ENCODE data around the gene CAMKK2.
"Not testable (repeated sequence)": the region's sequence is repeated elsewhere in the genome, so short reads cannot be mapped to it uniquely, and the experiment has no call there.

CAMKK2 gene

DNA sequence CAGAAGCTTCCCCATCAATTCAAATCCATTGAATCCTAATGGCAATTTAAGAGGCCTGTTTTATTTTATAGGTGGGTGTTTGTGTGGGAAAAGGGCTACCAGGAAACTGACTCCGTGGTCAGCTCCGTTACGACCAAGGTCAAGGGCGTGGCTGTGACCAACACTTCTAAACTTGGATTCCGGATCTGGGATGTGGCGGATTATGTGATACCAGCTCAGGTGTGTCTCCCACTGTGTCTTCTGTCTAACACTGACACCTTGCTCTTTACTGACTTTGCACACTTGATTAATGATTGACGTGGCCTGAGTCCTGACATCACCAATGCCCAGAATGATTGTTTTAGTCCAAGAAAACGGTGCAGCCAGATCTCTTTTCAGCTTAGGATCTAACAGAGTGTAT, 79.4 kb downstream of the CAMKK2 start:
- H3K4me1 Mint-ChIP-seq = peaks cover 29% of the 10 kb centered on the region
- H3K9me3 Mint-ChIP-seq = no peaks in the 10 kb centered on the region
- H3K36me3 Mint-ChIP-seq = peaks cover 84% of the 10 kb centered on the region
- DNase-seq (ENCODE audit: low spot score in 2 of 2) (no peak), ATAC-seq (no peak)
- no peak overlapping the region for H3K27ac Mint-ChIP-seq
- H3K4me3 Mint-ChIP-seq = no peak overlapping the region

DNA sequence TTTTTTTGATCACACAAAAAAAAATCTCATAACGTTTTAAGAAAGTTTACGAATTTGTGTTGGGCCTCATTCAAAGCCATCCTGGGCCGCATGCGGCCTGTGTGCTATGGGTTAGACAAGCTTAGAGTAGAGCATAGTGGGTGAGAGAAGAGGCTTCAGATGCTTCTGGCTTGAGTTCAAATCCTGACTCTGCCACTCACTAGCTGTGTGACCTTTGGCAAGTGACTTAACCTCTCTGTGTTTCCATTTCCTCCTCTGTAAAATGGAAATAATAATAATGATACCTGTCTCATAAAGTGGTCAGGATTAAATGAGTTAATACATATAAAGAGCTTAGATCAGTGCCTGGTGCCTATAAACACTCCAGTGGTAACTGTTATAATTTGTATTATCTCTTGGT, 80.4 kb downstream of the CAMKK2 start:
- peaks cover 29% of the 10 kb centered on the region for H3K4me1 Mint-ChIP-seq
- peak overlapping the region; percentile 89 for H3K27ac Mint-ChIP-seq

DNA sequence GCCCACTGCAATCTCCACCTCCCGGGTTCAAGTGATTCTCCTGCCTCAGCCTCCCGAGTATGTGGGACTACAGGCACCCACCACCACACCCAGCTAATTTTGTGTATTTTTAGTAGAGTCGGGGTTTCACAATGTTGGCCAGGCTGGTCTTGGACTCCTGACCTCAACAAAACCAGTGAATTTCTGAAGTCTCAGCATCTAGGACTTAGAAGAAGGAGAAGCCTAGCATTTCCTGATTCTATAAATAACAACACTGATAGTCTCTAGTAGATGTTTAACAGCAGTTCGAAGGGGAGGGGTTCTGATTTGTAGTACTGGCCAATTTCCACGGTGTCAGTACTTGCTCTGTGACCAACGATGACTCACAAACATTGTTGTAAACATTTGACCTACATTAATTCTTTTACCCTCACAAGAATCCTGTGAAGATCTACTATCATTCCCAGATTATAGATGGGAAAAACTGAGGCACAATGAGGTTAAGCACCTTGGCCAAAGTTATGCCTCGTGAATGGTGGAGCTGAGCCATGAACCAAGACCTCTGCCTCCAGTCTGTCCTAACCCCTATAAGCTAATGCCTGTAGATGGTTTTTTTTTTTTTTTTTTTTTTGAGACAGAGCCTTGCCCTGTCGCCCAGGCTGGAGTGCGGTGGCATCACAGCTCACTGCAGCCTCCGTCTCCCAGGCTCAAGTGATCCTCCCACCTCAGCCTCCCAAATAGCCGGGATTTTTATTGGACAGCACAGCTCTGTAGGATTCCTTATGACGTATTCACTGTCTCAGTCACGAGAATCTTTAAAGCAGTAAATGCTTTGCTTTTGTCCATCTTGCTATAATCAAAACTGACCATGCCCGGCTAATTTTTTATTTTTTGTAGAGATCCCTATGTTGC, 81.4 kb downstream of the CAMKK2 start:
- H3K4me3 Mint-ChIP-seq = peak overlapping the region; percentile 45
- peaks cover 35% of the 10 kb centered on the region for H3K4me1 Mint-ChIP-seq
- DNase-seq (ENCODE audit: low spot score in 2 of 2) = no peak
- peak overlapping the region; percentile 89 for H3K27ac Mint-ChIP-seq
- ATAC-seq = peak; percentile 64
- no peaks in the 10 kb centered on the region for H3K9me3 Mint-ChIP-seq
- H3K36me3 Mint-ChIP-seq = peaks cover 82% of the 10 kb centered on the region

More for the DNA sequence above, 80.4 kb downstream of the CAMKK2 start:
- DNase-seq (ENCODE audit: low spot score in 2 of 2) (no peak), ATAC-seq (no peak)
- peak overlapping the region; percentile 45 for H3K4me3 Mint-ChIP-seq
- H3K36me3 Mint-ChIP-seq = peaks cover 85% of the 10 kb centered on the region
- H3K9me3 Mint-ChIP-seq = no peaks in the 10 kb centered on the region

DNA sequence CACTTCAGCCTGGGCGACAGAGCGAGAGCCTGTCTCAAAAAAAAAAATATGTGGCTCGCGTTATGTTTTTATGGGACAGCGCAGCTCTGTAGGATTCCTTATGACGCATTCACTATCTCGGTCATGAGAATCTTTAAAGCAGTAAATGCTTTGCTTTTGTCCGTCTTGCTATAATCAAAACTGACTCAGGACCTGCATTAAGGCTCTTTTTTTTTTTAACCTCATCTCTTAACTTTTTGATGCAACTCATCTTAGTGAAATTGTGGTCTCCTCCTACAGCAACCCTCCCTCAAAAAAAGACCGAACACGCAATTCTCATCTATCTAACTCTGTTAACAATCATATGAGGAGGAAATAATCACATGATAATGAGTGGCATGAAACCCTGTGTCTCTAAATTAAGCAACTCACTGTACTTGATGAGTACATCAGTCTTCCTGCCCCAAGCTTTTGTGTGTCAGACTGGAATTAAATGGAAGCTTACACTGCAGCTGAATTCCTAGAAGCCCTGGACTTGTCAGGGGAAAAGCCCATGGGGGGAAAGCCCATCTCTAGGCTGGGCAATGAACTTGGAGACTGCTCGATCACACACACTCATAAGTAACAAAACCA, 82.2 kb downstream of the CAMKK2 start:
- DNase-seq (ENCODE audit: low spot score in 2 of 2) (peak; percentile 21 to 83), ATAC-seq (peak; percentile 76)
- Mint-ChIP-seq H3K4me1 (peaks cover 40% of the 10 kb centered on the region), H3K27ac (peak overlapping the region; percentile 89), H3K4me3 (peak overlapping the region; percentile 45), H3K9me3 (no peaks in the 10 kb centered on the region), H3K36me3 (peaks cover 76% of the 10 kb centered on the region)

DNA sequence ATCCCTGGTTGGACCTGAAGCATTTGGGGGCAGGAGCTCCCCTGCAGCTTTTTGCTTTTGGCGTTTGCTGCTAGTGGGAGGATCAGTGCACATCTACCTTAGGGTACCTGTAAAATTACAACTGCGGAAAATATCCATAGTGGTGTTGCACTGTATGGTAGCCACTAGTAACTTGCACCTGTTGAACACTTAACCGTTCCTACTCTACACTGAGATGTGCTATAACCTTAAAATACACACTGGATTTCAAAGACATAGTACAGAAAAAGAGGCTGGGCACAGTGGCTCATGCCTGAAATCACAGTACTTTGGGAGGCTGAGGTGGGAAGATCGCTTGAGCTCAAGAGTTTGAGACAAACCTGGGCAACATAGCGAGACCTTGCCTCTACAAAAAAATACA, 83.6 kb downstream of the CAMKK2 start:
- peak overlapping the region; percentile 45 for H3K4me3 Mint-ChIP-seq
- H3K27ac Mint-ChIP-seq = peak overlapping the region; percentile 89
- DNase-seq (ENCODE audit: low spot score in 2 of 2) = no peak
- no peaks in the 10 kb centered on the region for H3K9me3 Mint-ChIP-seq
- H3K4me1 Mint-ChIP-seq = peaks cover 43% of the 10 kb centered on the region
- peaks cover 62% of the 10 kb centered on the region for H3K36me3 Mint-ChIP-seq
- ATAC-seq = no peak

DNA sequence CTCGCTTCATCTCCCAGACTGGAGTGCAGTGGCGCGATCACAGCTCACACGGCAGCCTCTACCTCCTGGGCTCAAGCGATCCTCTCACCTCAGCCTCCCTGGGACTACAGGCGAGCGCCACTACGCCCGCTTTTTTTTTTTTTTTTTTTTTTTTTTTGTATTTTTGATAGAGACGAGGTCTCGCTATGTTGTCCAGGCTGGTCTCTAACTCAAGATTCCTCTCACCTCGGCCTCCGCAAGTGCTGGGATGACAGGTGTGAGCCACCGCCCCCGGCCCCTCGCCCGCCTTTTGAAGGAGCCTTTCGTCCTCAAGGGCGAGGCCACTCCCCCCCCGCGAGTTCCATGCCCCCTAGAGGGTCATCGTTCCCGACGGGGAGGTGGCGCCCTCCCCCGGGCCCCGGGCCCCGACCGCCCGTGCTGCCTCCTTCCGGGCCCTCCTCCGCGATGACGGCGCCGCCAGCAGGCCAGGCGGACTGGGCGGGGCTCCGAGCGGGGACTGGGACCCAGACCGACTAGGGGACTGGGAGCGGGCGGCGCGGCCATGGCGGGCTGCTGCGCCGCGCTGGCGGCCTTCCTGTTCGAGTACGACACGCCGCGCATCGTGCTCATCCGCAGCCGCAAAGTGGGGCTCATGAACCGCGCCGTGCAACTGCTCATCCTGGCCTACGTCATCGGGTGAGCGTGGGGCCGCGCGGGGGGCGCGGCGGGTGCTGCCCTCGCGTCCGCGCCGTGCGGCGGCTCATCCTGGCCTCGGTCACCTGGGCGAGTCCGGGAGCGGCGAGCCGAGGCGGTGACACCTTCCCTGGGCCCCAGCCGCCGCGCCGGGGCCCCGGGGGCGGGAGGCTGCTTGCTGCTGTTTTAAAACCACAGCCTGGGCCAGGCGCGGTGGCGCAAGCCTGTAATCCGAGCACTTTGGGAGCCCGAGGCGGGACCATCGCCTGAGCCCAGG, 86.6 kb downstream of the CAMKK2 start, which contains the start of gene P2RX4:
Gene P2RX4, plus strand, starts transcription at position 506 of the 949 bp plus-strand sequence. Its CDS starts 36 bp downstream, at position 542.
- Mint-ChIP-seq H3K4me3 (peak within 1 kb of the TSS; percentile 81), H3K4me1 (peaks cover 32% of the 10 kb centered on the region), H3K27ac (peak within 1 kb of the TSS; percentile 88), H3K36me3 (peaks cover 42% of the 10 kb centered on the region), H3K9me3 (no peaks in the 10 kb centered on the region)
- peak; percentile 83 for ATAC-seq
- peak; percentile 85 to 94 for DNase-seq (ENCODE audit: low spot score in 2 of 2)

DNA sequence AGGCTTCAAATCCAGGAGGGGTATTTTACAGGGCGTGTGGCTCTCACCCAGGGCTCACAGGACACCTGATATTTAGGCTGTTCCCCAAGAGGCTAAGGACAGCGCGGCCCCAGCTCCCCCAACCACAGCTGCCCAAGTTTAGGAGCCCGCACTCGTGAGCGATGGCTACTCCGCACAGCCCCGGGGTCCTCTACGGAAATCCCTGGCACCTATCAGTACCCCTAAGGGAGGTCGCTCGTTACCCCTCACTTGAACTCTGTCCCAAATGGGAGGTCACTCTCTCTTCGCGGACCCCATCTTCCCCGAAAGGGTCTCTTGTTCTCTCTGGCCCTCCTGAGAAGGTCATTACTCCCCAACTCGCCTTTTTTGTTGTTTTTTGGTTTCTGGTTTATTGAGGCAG, 87.3 kb downstream of the CAMKK2 start:
- Mint-ChIP-seq H3K9me3 (no peaks in the 10 kb centered on the region), H3K4me3 (peak overlapping the region; percentile 81), H3K27ac (peak overlapping the region; percentile 88)

DNA sequence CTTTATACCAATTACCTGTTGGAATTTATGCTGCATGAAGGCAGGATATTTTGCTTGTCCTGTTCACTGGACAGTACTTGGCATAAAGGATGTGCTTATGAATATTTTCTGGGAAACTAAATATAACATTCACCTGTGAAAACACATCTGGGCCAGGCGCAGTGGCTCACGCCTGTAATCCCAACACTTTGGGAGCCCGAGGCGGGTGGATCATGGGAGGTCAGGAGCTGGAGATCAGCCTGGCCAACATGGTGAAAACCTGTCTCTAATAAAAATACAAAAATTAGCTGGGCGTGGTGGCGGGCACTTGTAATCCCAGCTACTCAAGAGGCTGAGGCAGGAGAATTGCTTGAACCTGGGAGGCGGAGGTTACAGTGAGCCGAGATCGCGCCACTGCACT, 87.9 kb downstream of the CAMKK2 start:
- not testable (repeated sequence) for H3K9me3 Mint-ChIP-seq; ATAC-seq; DNase-seq (ENCODE audit: low spot score in 2 of 2)
- H3K27ac Mint-ChIP-seq = peak overlapping the region; percentile 65
- peaks cover 34% of the 10 kb centered on the region for H3K4me1 Mint-ChIP-seq
- H3K36me3 Mint-ChIP-seq = peaks cover 32% of the 10 kb centered on the region
- H3K4me3 Mint-ChIP-seq = peak overlapping the region; percentile 81

More for the DNA sequence above, 87.3 kb downstream of the CAMKK2 start:
- no peak for DNase-seq (ENCODE audit: low spot score in 2 of 2)
- Mint-ChIP-seq H3K4me1 (peaks cover 32% of the 10 kb centered on the region), H3K36me3 (peaks cover 38% of the 10 kb centered on the region)
- ATAC-seq = no peak

DNA sequence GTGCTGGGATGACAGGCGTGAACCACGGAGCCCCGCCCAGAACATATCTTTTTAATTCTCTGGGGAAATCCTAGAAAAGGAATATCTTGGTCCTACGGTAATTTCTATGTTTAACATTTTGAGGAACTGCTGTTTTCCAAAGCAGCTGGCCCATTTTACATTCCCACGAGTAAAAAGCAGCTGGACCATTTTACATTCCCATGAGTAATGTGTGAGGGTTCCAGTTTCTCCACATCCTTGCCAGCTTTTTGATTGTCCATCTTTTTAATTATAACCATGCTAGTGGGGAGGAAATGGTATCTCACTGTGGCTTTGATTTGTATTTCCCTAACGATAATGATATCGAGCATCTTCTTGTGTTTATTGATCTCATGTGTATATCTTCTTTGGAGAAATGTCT, 91.0 kb downstream of the CAMKK2 start:
- no peaks in the 10 kb centered on the region for H3K9me3 Mint-ChIP-seq
- no peak overlapping the region for H3K4me3 Mint-ChIP-seq
- H3K4me1 Mint-ChIP-seq = peaks cover 23% of the 10 kb centered on the region
- no peak overlapping the region for H3K27ac Mint-ChIP-seq
- H3K36me3 Mint-ChIP-seq = peaks cover under 1% of the 10 kb centered on the region
- DNase-seq (ENCODE audit: low spot score in 2 of 2) (no peak), ATAC-seq (no peak)

DNA sequence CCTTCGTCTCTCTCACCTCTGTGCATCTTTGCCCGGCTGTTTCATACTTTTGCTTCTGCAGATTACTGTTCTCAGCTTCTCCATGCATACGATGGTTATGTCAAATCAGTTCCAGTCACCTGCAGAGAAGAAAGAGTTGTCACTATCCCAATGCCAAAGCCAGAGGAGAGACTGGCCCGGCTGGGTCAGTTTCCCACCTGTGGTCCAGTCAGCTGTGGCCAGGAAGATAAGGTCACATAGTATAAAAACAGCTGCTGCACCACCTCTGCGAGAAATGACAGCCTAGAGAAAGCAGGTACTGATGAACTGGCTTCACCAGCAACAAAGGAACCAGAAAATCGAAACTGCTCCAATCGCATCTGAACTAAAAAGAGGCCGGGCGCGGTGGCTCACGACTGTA, 93.0 kb downstream of the CAMKK2 start:
- ATAC-seq (no peak), DNase-seq (ENCODE audit: low spot score in 2 of 2) (no peak)
- no peaks in the 10 kb centered on the region for H3K9me3 Mint-ChIP-seq
- no peak overlapping the region for H3K27ac Mint-ChIP-seq
- H3K4me3 Mint-ChIP-seq = no peak overlapping the region
- no peaks in the 10 kb centered on the region for H3K36me3 Mint-ChIP-seq
- peaks cover 15% of the 10 kb centered on the region for H3K4me1 Mint-ChIP-seq

DNA sequence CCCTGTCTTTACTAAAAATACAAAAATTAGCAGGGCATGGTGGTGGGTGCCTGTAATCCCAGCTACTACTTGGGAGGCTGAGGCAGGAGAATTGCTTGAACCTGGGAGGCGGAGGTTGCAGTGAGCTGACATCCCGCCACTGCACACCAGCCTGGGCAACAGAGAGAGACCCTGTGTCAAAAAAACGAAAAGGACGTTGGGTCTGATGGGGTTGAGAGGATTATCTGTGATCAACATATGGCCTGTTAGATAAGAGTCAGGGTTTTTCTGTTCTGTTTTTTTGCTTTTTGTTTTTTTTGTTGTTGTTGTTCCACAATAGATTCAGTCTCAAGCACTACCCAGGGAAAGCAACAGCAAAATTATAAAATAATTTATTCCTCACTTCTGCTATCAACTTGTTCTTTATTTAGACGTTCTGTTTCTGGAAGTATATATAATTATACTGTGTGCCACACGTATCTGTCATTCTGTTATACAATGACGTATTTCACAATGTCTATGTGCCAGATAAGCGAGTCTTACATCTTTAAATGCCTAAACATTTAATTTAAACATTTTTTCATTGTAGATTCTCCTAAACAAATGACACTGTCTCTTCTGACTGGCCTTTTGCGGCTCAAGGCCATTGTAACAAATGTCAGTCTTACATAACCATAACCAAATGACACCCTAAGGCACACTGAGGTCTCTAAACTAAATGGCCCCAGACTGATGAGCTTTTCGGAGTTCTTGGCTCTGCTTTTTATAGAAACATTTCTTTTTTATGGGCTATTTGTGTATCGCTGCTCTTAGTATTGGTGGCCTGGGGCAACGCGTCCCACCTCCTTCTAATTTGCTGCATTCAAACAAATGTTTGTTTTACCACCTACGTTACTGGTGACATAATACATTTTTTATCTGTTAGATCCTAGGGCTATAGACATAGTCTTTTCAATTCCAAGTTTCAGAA, 93.8 kb downstream of the CAMKK2 start:
- H3K27ac Mint-ChIP-seq = no peak overlapping the region
- DNase-seq (ENCODE audit: low spot score in 2 of 2) (no peak), ATAC-seq (no peak)
- H3K4me3 Mint-ChIP-seq = no peak overlapping the region
- H3K4me1 Mint-ChIP-seq = peaks cover 15% of the 10 kb centered on the region
- H3K36me3 Mint-ChIP-seq = no peaks in the 10 kb centered on the region
- no peaks in the 10 kb centered on the region for H3K9me3 Mint-ChIP-seq

DNA sequence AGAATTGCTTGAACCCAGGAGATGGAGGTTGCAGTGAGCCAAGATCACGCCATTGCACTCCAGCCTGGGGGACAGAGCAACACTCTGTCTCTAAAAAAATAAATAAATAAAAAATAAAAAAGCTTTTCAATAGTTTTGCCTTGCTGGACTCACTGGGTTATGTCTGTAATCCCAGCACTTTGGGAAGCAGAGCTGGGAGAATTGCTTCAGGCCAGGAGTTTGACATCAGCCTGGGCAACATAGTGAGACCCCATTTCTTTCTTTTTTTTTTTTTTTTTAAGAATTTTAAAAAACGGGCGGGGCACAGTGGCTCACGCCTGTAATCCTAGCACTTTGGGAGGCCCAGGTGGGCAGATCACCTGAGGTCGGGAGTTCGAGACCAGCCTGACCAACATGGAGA, 95.4 kb downstream of the CAMKK2 start:
- not testable (repeated sequence) for H3K4me3 Mint-ChIP-seq; H3K36me3 Mint-ChIP-seq; ATAC-seq; H3K9me3 Mint-ChIP-seq; H3K27ac Mint-ChIP-seq; DNase-seq (ENCODE audit: low spot score in 2 of 2)
- peaks cover 15% of the 10 kb centered on the region for H3K4me1 Mint-ChIP-seq

DNA sequence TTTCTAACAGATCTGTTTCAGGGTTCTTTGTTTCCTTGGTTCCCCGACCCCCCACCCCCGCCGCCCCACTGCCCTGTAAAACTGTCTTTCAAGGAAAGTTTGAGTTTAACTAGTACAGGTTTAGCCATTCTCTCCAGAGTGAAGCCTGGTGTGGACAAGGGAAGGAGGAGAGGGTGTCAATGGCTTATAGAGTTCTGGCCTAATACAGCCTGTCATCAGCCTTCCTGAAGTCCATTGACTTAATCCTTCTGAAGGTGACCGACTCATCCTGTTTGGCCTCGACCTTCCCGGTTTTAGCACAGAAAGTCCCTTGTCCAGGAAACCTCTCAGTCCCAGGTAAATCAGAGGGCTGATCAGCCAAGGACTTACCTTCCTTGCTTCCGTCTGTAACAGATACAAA, 97.6 kb downstream of the CAMKK2 start:
- ATAC-seq = no peak
- H3K36me3 Mint-ChIP-seq = no peaks in the 10 kb centered on the region
- no peaks in the 10 kb centered on the region for H3K9me3 Mint-ChIP-seq
- H3K4me1 Mint-ChIP-seq = peaks cover 3% of the 10 kb centered on the region
- no peak for DNase-seq (ENCODE audit: low spot score in 2 of 2)
- no peak overlapping the region for H3K27ac Mint-ChIP-seq
- no peak overlapping the region for H3K4me3 Mint-ChIP-seq

DNA sequence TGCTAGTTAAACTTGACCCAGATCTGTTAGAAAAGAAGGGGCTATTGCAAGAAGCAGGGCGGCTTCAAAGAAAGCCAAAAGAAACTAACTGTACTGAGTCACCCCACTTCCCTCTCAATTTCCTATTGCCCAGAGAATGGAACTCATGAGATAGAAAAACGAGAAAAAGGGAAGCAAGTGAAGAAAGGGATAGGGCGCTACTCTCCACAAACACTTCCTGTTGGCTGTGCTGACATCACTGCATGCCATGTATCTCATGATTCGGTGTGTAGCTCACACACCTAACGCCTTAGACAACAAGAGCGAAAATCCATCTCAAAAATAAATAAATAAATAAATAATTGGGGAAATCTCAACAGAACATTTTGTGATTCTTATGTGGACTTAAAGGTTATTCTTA, 99.6 kb downstream of the CAMKK2 start:
- ATAC-seq = no peak
- no peak overlapping the region for H3K4me3 Mint-ChIP-seq

More for the DNA sequence above, 99.6 kb downstream of the CAMKK2 start:
- Mint-ChIP-seq H3K9me3 (no peaks in the 10 kb centered on the region), H3K4me1 (no peaks in the 10 kb centered on the region), H3K27ac (no peak overlapping the region), H3K36me3 (no peaks in the 10 kb centered on the region)
- DNase-seq (ENCODE audit: low spot score in 2 of 2) = no peak
